CD4-positive, CD25-positive, alpha-beta regulatory T cell (primary cell): ENCODE measurements around the gene RPA3. TPM values are rescaled to one million over a fixed set of nuclear protein-coding genes. Genes with fewer than 3 reads are reported as not detected.

ENCODE experiments used
- polyA plus RNA-seq, 4 donors: library from polyadenylated mRNA; unstranded; fragments of 300-500 nt; fragmentation: Illumina TruSeq; gene quantifications; one replicate each; pipeline ENCODE4 v1.2.3, GENCODE V29; 2021
- total RNA-seq: library from RNA; stranded (reverse); gene quantifications from one replicate; pipeline ENCODE4 v1.2.3, GENCODE V29; 2022

The RPA3 gene
- total and polyA plus RNA-seq, 5 donors from 2014 or later = 29.9 to 138 (median 106) TPM

Other genes starting within 250 kb of the RPA3 start
- gene COL28A1, start 182.7 kb downstream of the RPA3 start, total RNA-seq = 0.35 TPM
- gene COL28A1, start 182.7 kb downstream of the RPA3 start, polyA plus RNA-seq = not detected
- 40.0 TPM for gene MIOS, start 151.7 kb downstream of the RPA3 start, total RNA-seq
- 10 to 100 TPM; 17.9 to 23.9 (median 20.8) TPM for gene MIOS, start 151.7 kb downstream of the RPA3 start, polyA plus RNA-seq
- 21.5 TPM for gene UMAD1, start 77.9 kb downstream of the RPA3 start, total RNA-seq
- gene UMAD1, start 77.9 kb downstream of the RPA3 start, polyA plus RNA-seq = 10 to 100 TPM; 31.7 to 37.3 (median 34.1) TPM